Astrocyte (in vitro differentiated cells and primary cell): ENCODE results near the gene ATP2B2.

Experiments used
- EZH2 ChIP-seq: IDR thresholded peaks from 2 replicates; pipeline ENCODE4 v1.6.1; 2012; ENCODE audit warnings: mild to moderate bottlenecking, low read length, inconsistent platforms; ENCODE audit not compliant: insufficient read depth
- TF ChIP-seq, protein P1 (sequence below): IDR thresholded peaks from 2 replicates; pipeline ENCODE4 v1.5.1; 2011; ENCODE audit warnings: low read depth, mild to moderate bottlenecking, inconsistent platforms, low read length, moderate library complexity; ENCODE audit not compliant: insufficient read depth

DNA sequence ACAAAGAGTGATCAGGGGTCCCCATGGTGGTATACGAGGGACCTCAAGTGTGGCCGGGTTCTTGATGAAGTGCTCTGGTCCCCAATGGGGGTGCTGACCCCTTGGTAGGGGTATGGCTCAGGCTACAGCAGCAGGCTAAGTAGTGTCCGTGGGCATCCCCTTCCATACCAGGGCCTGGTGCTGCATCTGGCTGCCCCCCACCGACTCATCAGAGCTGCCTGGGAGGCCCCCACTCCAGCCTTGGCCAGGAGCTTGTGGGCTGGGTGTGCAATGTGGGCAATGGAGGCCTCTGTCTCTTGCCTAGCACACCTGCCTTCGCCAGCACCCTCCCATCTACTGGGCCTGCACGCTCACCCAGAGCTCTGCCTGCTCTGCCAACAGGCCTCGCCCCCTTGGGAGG, 125.4 kb downstream of the ATP2B2 start:
- TF ChIP-seq, protein P1, sequence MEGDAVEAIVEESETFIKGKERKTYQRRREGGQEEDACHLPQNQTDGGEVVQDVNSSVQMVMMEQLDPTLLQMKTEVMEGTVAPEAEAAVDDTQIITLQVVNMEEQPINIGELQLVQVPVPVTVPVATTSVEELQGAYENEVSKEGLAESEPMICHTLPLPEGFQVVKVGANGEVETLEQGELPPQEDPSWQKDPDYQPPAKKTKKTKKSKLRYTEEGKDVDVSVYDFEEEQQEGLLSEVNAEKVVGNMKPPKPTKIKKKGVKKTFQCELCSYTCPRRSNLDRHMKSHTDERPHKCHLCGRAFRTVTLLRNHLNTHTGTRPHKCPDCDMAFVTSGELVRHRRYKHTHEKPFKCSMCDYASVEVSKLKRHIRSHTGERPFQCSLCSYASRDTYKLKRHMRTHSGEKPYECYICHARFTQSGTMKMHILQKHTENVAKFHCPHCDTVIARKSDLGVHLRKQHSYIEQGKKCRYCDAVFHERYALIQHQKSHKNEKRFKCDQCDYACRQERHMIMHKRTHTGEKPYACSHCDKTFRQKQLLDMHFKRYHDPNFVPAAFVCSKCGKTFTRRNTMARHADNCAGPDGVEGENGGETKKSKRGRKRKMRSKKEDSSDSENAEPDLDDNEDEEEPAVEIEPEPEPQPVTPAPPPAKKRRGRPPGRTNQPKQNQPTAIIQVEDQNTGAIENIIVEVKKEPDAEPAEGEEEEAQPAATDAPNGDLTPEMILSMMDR: no peak
- no peak for TF ChIP-seq EZH2
